HG03558 (cell line): Measurements from ENCODE around the gene USP2.

Source experiments
- ATAC-seq: cut with Tn5 transposase; IDR thresholded peaks from one replicate; pipeline ENCODE4 v1.9.1; 2021; ENCODE audit warnings: moderate number of reproducible peaks; ENCODE audit not compliant: unreplicated experiment; ENCODE audit errors: extremely low read depth

Gene USP2

DNA sequence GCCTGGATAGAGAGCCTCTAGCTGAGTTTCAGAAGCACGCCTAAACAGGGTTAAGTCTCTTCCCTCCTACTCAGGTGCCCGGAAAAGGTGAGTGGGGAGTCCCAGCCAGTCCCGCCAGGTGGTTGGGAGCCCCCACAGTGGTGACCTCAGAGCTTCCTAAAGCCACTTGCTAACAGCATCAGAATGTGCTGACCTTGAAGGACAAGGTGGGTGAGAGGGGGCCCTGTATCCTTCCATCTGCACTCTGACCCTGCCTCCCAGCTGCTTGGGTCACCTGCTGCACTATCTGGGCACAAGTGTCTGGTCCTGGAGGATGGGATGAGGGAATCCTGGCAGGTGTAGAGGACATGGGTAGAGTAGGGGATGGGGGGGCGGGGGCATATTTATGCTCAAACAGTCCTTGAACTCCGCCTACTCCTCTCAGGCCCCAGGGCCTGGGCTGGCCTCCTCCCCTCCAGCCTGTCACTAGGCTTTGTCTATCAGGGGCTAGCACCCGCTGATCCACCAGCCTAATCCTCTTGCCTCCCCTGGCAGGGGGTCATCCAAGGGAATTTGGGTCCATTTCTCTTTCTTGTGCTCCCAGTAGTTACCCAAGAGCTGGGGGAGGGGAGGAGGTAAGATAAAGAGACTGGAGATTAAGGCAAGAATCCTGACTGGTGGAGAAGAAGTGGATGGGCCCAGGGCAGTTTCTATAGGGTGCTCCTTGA, 3.4 kb downstream of the USP2 start:
- no peak for ATAC-seq

DNA sequence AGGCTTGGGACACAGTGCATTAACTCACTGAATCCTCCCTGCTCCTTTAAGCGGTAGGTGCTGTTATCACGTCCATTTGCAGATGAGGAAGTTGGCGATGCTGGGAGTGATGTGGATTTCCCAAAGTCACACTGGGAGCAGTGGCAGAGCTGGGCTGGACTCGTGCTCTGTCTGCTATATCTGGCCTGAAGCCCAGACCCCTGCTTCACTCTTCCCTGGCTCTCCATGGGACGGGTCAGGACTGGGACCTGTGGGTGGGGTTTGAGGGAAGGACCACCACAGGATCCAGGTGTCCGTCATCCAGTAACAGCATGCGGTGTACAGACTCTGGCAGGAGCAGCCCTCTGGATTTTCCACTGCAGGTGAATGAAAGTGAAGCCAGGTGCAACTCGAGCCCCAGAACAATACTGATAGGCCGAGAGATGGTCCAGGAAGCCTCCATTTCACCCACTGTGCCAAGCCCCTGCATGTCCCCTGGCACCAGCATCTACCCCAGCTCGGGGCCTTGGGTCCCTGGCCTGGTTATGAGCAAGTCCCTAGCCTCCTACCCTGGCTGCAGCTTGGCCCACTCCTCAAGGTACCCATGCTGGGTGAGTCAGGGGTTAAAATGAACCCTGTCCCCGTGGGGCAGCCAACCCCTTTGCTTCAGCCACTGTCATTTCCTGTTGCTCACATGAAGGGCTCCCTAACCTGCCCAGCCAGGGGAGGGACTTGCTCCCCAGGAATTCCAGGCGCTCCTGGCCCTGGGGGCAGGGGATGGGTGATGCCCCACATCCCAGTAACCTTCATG, 4.2 kb downstream of the USP2 start:
- no peak for ATAC-seq

DNA sequence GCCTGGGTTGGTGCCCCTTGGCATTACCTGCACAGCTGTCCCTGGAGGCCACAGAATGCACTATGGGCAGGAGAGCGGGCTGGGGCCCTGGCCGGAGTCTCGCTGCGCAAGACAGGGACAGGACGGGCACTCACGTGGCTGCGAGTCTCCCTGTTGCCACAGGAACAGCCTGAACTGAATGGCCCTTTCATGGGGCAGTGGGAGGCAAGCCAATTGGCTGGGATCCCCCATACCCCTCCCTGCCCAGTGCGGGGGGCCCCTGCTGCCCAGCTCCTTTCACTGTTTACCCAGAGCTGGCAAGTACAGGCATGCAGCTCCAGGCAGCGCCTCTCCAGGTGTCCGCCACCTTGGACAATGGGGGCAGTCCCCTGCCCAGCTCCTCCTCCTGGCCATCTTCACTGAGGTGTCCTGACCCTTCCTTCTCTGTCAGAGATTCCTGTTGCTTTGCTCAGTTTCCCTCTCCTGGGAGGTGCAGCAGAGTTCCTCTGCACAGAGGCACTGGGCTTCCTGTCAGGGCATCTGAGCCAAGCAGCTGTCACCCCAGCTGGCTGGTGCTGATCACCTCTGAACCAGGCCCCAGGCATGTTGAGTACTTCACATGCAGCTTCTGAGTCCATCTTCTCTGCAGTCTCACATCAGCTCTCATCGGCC, 5.2 kb downstream of the USP2 start:
- ATAC-seq, result no peak

DNA sequence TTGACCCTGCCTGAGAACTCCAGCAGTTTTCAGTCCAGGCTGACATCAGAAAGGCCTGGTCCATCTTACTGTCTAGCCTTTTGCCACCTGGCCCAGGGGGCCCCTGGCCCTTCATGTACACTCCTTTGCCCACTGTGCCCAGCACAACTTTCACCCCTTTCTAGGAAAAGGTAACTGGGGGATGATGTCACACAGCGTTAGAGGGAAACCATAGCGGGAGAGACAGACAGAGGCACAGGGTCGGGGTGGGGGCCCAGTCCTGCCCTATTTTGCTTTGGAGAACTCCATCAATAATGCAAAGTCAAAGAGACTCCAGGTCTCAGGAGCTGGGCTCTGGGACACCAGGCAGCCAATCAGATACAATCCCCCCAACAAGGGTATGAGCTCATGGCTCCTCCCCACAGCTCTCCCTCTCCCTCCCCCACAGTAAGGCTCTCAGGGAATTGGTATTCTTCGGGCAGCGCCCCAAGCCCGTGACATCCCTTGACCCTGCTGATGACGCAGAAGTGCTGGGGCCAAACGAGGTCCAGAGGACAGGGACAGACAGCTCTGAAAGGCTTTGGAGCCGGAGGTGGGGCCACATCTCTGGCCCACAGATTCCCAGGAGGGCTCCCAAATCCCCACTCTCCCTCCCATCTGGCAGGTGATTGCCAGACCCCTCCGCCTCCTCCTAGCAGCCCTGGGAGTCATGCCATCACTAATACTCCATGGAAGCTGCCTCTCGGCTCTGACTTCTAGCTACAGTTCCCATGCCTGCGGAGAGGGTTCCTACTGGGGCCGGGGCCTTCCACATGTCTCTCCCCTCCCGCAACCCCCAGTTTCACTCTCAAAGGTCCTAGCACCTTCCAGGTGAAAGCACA, 5.9 kb downstream of the USP2 start:
- no peak for ATAC-seq

DNA sequence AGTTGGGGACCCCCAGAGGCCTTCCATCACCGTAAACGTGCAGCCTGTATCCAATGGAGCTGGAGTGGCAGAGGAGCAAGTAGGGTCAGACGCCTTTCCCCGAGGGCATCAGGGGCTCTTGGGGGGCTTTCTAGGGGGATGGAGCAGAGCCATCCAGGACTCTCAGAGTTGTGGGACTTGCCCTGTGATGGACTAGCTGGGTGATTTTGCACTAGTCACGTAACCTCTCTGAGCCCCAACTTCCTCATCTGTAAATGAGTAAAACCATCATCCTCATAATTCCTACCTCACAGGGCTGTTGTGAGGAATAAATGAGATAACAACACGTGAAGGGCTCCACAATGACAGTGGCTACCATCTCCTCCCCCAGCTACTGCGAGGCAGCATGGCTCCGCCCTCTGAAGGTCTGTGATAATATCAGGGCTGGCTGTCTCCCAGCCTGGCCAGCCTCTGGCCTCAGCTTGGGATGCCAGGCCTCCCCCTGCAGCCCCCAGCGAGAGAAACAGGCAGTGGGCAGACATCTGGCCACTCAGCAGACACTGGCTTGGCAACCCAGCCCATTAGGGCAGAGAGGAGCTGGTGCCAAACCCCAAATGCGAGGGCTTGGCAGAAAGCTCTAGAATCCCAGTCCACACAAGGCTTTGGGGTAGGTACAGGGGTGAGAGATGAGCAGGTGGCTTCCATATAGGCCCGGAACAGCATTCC, 6.7 kb downstream of the USP2 start:
- ATAC-seq, result no peak

DNA sequence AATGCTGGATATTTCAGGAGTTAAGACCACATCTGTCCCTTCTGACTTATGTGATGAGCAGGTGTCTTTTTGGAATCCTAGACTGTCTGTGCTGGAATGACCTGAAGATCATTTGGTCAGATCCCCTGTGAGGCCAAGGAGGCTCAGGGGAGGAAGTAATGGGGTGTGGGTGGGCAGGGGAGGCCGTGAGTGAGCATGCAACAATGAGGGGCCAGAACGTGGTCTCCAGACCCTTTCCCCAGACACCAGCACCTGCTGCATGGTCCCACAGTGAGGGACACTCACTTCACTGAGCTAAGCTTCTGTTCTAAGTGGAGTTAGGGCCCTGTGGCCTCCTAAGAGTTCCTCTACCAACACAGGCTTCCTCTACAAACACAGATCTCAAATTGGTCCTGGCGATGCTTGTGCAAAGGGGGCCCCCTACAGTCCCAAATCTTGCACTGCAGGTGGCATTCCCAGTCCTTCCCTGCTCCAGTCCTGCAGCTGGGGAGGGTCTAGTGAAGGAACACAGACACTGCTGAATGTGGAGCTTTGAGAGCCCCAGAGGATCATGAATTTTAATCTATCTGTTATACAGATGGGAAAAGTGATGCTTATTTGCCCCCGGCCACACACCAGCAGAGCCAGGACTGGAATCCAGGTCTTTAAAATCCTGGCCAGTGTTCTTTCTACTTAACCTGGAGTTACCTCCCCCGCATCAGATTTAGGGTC, 7.4 kb downstream of the USP2 start:
- no peak for ATAC-seq

DNA sequence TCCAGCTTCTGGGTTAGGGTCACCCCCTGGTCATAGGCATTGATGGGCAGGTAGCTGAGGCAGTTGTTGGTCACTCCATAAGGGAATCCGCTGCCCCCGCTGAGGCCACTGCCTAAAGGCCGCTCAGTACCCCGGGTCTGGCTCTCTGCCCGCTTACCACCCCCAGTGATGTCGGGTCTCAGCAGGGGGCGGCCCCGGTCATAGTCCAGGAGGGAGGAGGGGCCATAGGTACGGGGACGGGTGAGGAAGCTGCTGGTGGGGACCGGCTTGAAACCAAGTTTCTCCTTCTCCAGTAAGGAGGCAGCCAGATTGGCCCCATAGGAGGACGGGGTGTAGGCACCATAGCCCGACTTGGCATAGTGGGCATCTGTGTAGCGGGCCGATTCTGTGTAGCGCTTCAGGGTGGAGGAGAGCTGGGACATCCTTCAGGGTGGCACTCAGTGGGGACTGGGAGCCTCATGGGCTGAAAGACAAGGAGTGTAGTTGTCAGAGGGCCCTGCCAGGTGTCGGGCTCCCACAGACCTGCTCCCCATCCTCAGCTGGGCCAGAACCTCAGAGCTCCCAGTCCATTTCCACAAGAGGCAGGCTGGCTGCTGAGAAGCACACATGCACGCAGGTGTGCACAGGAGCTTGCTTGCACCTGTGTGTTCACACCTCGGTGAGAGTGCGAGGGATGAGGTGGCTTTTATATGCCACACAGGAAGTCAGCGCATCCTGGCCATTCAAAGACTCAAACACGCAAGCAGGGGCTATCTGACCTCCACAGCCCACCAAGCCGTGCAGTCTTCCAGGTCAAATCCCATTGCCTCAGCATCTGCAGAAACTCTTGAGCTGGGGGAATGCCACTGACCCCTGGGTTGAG, 8.2 kb downstream of the USP2 start:
- no peak for ATAC-seq

DNA sequence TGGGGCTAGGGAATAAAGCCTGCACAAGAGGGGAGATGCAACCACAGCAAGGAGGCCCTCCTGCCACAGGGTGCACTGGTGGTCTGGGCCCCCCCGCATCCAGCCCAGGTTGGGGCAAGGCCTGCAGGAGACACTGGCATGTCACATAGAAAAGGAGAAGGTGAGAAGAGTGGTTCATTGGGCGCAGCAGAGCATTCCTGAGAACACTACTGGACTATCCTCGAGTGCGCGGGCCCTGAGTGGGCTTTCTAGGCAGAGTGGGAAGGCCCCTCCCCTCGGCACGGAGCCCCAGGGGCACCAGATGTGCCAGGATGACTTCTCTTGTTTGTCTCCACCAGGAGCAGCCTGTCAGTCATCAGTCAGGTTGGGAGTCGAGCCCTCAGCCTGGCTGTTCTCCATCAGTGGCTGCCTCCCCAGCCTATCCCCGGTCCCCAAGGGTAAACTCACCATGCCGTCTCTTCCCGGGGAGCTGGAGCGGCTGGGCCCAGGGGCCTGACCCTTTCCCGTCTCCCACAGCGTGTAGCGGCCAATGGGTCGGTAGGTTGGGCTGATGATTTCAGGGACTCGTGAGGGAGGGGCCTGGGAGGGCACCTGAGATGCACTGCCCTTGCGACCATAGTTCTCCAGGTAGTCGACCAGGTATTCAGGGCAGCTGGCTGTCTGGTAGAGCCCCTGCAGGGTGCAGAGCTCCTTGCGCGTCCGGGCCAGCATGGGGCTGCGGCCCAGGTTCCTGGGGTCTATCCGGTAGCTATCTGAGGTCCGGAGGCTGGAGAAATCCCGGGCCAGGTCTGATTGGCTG, 9.0 kb downstream of the USP2 start:
- ATAC-seq, result no peak

DNA sequence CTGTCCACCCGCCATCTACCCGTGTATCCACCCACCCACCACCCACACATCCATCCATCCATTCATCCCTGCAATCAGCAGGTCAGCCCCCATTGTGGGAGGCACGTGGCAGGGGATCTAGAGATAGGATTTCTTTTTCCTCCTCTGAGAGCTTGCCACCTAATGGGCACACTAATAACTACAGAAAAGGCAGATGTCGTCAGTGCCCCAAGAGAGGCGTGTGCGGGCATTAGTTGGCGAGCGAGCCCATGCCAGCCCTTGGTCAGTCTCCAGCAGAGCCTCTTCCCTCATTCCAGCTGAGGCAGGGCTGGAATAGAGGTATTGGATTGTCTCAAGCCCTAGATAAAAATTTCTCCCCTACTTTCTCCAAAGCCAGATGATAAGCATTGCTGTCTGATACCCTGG, 9.7 kb downstream of the USP2 start:
- no peak for ATAC-seq

DNA sequence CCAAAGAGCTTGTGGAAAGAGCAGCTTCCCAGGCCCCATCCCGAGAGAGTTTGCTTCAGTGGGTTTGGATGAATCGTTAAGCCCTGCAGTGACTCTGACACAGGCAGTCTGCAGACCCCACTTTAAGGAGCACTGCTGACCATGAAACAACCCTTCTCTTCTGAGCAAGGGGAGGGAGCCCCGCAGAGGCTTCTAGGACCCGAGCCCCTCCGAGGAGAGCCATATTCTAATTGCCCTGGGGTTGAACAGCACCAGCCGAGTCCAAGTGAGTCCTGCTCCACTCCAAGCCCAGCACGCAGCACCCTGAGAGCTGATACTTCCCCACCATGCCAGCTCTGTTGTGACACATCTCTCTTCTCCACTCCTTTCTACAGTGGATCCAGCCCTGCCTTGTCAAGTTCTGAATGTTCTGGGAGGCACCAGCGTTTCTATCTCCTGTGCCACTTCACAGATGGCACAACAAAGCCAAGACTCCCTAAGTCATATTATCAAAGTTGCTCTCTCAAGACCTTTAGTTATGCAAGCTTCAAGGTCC, 10.4 kb downstream of the USP2 start:
- ATAC-seq, result no peak

DNA sequence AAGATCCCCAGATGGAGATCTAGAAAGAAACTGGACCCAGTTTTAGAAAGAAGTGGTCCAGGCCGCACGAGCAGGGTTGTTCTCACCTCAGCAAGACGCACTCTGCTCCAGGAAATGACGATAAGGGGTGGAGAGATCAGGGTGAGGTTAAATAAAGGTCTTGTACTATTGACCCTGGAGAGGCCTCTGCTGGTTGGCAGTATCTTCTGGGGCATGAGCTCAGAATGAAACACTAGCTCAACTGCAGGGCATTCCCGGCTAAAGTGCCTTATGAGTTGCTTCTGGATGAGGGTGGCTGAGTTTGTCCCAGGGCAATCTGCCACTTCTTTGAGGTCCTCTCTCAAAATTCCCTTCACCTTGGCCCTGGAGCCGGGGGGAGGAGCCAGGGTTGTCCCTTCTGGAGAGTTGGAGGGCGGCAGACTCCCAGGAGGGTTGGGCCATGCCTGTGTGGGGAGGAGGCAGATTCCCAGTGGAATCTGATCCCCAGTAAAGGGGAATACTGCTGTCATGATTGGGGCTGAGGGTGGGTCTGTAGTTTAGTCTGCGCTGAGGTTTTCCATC, 10.9 kb downstream of the USP2 start:
- ATAC-seq, result no peak

DNA sequence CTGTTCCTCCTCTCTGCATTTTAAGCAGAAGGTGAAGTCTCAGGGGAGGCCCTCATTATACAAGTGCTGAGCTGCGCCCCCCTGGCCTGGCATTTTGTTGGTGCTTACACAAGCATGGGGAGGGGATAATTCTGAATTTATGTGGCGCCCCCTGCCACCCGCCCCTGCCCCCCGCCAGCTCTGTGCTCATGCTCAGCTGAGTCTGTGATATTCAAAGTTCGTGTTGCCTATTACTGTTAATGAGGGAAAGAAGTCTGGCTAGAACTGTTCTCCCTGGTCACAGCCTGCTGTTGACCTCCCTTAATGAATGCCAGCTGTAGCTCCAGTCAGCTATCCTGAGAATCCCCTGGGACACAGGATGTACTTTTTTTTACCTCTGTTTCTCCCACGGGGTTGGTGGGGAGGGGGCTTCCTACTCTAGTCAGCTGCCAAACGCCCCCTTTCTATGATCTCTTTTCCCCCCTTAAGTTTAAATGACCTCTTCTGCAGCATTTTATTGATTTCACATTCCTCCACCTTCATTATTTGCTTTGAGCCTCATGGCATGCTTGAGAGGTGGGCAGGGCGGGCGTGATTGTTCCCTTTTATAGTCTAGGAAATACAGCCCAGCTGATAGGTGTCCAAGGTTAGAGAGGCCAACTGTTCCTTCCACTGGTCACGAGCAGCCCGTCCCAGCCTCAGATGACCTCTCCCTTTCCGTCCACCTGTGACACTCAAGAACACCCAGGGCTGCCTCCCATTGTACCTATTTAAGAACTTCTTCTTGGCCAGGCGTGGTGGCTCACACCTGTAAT, 12.2 kb downstream of the USP2 start:
- no peak for ATAC-seq

DNA sequence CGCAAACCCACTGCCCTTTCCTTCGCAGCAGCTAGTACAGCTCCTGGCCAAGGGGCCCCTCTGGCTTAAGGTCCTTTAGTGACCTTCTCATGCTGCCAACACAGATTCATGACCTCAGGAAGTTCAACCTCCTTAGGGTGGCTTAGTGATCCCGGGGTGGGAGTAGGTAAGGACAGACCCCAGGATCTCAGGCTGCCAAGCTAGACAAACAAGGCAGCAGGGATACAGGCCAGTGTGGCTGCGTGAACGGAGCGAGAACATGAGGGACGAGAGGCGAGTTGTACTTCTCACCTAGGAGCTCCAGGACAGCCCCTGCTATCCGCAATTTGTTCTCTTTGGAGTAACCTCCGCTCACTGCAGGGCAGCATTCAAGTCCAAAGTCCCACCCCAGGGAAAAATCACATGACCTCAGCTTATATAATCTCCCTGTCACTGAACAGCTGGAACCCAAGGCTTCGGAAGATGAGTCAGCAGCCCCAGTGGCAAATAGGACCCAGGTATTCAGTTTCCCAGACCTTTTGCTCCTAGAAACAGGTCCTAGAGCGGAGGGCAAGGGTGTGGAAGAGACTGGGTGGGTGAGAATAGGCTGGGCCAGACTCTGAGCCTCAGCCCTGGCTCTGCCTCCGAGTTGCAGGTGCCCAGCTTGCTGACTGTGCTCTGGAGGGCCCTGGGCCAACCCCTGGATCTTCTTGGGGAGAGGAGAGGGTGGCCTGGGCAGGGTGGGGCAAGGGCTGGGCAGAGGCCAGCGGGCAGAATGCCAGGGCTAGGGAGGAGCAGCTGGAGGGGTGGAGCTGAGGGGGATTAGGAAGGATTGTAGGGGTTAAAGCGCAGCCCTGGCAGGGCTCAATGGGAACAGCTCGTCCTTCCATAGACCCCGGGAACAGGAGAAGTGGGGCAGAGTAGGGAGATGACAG, 13.1 kb downstream of the USP2 start:
- ATAC-seq, result no peak

DNA sequence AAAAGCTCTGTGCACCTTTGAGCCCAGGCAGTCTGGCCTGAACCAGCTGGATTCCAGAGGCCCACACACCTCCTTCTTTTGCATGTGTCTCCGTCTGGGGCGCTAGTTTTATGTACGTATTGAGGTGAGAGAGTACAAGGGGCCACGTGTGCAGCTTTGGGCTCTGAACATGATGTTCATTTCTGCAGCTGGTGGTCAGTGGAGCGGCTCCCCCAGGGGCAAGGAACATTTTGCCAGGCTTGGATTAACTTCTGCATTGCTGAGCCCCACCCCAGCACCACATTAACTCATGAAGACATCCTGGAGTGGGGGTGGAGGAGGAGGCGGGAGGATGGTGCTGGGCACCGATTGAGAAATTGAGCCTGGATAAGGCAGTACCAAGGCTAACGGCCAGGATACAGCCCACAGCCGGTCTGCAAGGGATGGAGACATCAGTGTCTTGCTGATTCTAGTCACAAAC, 13.8 kb downstream of the USP2 start:
- no peak for ATAC-seq
